ENCODE results near the gene EXOC4.
"Not testable (repeated sequence)": the region's sequence is repeated elsewhere in the genome, so short reads cannot be mapped to it uniquely, and the experiment has no call there.

Gene EXOC4

DNA sequence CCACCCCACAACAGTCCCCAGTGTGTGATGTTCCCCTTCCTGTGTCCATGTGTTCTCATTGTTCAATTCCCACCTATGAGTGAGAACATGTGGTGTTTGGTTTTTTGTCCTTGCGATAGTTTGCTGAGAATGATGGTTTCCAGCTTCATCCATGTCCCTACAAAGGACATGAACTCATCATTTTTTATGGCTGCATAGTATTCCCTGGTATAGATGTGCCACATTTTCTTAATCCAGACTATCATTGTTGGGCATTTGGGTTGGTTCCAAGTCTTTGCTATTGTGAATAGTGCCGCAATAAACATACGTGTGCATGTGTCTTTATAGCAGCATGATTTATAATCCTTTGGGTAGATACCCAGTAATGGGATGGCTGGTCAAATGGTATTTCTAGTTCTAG lies 26.1 kb downstream of the EXOC4 start:
- not testable (repeated sequence) for DNase-seq

DNA sequence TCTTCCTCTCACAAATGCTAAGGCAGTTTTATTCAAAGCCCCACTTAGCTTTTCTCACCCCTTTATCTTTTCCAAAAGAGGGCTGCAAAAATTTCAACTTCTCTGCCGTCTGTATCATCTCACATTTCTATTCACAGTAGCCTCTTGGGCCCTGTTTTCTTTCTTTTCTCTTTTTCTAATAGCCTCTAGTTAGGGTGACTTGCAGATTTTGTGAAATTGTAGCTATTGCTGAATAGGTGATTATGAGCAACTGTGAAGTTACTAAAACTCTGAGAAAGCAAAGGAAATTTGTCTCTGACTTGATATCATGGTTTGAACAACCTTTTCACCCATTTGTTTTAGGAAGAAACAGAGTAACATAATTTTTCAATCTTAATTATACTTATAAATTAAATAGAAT lies 29.2 kb downstream of the EXOC4 start:
- no peak for DNase-seq

DNA sequence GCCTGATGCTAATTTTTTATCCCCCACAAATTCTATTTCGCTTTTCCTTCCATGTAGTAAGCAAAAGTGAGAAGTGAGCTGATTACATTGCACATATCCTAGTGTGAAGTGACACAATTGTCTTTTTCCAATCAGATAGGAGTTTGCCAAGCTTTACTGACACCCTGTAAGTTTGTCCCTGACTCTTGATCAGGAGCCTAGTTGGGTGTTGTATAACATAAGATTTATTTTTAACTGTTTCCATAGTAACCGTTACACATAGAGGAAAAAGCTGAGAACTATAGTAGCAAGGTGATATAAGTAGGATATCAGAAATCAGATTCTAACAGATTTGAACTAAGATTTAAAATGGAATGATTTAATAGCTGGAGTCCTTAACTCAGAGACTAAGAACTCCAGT lies 31.2 kb downstream of the EXOC4 start:
- no peak for DNase-seq

DNA sequence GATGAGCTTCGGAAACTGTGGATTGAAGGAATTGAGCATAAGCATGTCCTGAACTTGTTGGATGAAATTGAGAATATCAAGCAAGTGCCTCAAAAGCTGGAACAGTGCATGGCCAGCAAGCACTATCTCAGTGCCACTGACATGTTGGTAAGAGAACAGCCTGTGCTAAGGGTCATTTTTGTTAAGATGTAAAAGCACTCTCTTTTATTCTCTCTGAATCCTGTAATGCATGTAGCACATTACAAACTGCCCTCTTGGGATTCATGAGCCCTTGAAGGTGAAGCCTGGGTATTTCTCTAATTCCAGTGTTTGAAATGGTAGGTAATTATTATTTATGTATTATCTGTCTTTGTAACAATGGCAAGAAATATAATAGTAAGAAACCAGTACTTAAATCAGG lies 36.1 kb downstream of the EXOC4 start:
- DNase-seq, result no peak

DNA sequence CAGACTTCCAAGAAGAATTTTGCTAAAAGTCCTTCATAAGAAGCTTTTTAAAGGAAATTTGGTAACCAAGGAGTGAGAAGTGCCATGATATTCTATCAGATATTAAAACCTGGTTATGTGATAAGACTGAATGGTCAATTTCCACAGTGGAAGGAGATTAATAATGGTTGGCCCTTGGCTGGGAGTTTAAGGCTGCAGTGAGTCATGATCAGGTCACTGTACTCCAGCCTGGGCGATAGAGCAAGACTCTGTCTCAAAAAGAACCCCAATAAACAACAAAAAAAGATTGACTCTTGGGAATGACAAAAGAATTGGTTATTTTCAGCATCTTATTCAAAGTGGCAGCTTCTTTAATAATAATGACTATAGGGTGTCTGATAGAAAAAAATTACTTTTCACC lies 37.2 kb downstream of the EXOC4 start:
- no peak for DNase-seq

DNA sequence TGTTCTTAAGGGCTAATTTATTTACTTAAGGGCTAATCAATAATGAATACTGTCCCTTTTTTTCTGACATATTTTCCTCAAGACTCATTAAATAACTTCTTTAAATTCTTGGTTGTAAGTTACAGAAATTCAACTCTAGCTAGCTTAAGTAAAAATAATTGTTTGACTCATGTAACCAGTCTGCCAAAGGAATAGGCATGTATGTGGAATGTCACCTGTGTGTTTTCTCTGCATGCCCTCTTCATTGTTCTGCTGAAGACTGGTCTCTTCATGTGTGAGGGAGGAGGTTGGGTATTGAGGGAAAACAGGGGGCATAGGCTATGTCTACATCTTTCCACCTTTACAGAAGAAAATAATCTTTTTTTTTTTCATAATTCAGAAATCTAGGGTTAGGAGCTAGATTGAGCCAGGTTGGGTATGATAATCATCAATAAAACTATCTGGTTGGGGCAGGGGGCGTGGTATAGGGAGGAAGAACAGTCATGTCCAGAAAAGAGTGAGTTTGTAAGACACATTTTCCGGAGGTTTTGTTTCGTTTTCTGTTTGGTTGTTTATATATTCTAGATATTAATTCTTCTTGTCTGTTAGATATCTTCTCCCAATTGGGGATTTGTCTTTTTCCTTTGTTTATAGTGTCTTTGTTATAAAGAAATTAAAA lies 37.9 kb downstream of the EXOC4 start:
- no peak for DNase-seq

DNA sequence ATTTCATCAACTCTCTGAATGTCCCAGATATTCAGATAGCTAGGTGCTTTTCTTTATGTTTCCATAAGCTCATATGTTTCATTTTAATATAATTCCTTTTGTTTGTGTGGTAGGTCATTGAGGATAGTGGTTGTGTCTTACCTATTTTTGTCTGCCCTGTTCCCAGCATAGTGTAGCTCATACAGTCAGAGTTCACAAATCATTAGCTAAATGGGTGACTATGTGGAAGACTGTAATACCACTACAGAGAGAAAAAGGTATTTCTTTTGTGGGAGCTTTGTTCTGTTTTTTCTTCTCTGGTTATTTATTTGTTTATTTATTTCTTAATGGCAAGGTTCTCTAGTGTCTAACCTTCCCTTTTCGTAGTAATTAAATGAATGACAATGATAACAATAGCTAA lies 39.8 kb downstream of the EXOC4 start:
- DNase-seq, result no peak

DNA sequence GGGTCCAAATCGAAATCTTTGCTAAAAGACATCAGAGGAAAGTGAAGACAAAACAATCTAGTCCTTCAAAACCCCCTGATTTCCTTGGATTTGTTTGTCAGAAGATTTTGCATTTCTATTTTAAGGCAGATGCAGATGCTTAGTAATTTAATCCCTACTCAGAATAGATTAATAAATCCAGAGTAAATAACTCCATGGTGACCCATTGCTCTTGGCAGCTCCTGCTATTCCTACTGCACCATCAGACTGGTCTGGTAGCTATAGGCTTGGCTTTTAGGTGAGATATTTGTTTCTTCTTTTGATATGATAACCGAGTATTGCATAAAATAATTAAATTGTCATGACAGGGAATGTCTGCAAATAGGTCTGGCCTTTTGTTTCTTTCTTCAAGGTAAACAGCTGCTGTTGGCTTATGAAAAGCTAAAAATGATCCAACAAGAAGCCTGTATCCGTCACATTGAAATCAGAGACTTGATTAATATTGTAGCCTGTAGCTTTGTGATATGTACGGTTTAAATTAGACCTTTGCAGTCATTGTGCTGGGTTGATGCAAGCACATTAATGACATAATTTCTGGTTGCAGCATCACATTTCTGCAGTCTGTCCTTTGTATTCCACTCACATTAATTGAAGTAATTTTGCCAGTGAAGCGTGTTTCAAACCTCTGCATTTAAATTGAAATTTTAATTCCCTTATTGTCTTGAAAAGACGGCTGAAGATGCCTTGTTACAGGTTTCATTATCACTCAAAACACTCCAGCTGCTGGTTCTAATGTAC lies 40.7 kb downstream of the EXOC4 start:
- no peak for DNase-seq

DNA sequence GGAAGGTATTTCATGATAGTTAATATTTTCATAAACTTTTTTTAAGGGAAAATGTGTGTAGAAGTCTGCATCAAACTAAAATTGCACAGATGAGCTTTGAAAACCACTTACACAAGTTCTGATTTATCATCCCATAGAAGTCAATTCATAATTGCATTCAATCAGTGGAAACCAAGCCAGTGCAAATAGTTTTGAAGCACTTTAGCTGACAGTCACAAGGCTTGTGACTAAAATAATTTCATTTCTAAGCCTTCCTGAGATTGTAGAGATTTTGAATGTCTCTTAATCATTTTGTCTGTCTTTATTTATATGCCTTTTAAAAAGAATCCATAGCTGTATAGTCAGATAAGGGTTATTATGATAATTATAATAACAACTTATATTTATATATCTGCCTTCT lies 41.4 kb downstream of the EXOC4 start:
- DNase-seq, result no peak

DNA sequence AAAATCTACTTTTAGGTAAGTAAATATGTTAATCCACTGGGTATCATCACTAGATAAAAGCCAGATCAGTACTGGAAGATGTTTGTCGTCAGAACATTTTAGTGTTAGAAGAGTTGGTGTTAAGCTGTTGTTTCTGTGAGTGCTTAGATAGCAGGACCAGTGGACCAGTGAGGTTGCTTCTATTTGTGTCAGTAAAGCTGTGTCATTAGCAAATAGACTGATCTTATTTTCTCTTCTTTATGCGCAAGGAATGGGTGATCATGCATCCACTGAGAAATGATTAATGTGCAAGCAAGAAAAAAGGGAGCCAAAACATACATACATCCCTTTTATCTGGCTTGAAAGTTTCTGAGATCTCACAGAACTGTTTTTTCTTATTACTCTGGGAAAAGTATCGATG lies 42.6 kb downstream of the EXOC4 start:
- DNase-seq, result no peak

DNA sequence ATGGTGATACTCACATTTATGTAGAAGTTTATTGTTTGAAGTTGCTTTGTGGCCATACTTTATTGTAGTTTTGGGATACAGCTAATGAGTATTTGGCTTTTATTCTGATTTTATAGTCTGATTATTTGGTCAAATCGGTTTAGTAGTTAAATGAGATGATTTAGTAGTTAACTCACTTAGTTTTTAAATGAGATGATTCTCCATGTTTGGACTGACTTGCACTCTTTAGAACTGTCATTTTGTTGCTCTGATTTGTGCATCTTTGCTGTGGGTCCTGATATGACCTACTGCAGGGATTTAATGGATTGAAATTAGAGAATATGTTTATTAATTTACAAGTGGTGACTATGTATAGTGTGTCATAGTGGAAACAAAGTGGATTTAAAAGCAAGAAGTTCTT lies 44.2 kb downstream of the EXOC4 start:
- DNase-seq, result no peak

DNA sequence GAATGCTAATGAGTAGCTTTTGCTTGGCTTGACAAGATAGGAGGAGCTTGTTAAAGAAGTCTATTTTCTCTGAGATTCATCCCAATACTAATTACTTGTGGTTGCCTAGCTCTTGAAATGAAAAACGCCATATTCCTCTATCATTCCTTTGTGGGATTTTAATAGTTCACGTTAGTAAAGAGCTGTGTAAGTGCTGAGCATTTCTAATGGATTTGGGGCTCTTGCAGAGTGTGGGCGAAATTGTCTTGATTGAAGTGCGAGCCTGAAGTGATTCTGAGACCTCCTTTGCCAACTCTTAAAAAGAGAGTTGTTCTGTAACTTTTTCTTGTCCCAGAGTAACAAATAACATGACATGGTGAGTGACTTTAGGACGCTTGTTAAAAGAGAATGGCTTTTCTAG lies 45.2 kb downstream of the EXOC4 start:
- DNase-seq, result no peak

DNA sequence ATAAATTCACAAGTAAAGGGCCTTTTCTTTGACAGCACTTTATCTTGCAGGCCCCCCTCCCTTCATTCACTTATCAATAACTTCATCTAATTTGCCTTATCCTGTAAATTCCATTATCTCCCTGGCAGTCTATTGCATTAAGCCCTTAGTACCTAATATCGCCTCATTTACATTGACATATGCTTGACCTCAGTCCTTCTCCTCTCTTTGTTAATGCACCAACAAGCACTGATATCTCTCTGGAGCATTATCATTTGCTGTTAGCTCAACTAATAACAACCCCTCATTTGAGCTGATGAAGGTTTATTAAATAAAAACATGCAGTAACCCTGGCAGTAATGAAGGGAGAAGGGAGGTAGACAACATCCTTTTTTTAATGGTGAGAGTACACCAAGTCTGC lies 46.8 kb downstream of the EXOC4 start:
- no peak for DNase-seq

DNA sequence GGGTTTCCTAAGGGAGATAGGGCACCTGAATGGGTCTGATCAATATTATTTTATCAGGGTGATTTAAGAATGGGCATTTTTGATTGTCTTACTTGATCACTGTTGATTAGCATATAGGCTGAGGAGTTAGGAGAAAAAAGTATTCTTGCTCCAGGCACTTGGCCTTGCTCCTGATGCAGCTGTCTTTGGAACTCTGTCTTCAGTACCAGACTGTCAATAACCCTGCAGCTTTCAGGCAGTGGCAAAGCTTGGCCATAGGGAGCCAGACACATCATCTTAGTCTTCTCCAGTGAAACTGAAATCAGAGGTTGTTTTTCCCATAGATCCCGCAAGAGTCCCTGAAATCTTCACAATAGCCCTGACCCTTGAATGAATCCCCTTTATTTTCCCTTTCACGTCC lies 47.2 kb downstream of the EXOC4 start:
- DNase-seq, result no peak

DNA sequence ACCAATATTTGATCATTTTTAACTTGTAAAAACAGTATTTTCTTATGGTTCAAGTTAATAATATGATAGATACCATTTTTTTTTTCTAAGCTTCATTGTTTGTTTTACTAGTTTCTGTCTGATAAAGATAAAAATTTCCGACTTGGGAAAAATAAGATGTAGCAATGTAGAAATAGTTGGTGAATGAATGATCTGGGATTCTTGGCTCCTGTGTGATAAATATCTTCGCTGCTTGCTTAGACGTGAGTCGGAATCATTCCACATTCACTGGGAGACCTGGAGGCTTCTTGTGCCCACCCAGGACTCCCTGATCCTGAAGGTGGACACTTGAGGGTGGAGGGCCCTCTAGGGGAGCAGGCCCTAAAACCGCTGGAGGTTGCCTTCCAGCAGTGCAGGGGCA lies 47.9 kb downstream of the EXOC4 start:
- no peak for DNase-seq

DNA sequence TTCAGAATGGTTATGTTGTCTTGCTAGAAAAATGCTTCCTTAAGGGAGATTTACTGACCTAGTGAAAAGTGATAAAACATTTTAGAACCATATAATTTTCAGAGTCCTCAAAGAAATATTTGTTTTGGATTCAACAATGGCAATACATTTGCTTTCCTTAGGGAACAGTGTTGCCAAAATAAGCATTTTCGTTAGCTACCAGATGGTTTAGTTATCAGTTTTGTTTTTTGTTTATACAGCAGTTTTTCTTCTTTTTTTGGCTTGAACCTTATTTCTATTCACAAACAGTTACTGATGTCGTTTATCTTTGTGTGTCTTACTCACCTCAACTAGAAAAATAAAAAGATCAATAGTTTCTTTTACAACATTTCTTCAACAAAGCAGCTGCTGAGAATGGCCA lies 48.6 kb downstream of the EXOC4 start:
- DNase-seq, result no peak

DNA sequence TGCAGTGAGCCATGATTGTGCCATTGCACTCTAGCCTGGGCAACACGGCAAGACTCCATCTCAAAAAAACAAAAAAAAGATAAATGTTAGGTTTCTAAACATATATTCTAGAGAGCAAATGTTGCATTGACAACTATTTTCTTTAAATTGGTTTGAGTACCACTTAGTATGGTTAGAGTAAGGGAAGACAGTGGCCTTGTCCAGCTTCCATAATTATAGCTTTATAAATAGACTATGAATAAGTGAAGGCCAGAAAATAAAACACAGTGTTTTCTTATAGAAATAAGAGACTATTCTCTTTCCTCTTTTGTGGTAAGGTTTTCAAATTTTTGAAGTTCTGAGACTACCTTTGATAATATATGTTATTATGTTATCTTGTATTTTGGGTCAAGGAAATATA lies 50.5 kb downstream of the EXOC4 start:
- DNase-seq, result no peak

DNA sequence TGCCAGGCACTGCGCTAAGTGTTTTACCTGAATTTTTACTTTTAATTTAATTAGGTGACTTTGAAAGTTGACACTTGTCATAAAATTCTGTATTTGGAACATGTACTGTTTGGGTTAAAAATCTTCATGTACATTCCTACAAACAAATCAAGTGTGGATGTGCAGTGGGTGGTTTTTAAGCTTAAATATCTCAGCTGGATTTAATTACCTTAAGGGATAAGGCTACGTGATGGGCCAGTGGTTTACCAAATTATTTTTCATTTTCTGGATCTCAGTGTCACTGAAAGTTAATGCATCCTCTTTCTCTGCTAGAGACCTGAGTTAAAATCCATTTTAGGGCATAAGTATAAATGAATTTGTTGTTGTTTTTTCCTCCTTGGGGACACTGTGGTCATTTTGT lies 51.1 kb downstream of the EXOC4 start:
- no peak for DNase-seq

DNA sequence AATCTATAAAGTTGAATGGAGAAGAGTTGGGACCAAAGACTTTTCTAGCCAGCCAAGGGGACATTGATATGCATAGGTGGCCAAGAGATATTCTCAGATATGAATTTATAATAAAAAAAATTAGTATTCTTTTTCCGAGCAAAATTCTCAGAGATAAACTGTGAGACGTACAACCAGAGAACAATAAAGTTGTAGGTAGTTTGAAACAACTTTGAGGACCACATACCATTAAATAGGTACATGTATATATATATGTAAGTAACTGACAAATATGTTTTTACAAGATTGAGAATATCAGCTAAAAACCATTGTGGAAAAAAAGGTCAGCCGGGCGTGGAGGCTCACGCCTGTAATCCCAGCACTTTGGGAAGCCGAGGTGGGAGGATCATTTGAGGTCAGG lies 56.5 kb downstream of the EXOC4 start:
- no peak for DNase-seq

DNA sequence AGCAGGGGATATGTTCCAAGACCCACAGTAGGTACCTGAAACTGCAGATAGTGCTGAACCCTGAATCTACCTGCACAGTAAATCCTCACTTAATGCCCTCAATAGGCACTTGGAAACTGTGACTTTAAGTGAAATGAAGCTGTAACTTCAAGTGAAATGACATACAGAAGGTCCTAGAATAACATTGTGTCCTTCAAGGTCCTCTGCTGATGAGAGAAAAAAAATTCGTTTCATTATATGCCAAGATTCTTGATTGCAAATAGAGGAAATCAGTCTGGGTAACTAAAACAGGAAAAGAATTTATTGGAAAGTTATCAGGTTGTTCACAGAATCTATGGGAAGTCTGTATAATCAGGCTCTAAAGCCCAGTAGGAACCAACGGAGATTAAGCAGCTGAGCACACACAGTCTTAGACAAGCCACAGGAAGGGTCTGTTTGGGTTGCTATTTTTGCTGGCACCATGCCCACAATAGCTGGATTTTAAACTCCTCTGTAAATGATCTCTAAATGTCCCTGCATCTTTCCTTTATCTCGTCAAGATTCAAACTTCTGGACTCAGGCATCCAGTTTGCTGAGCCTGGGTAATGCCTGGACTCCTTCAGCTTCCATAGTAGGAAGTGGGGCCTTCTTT lies 57.5 kb downstream of the EXOC4 start:
- DNase-seq, result no peak

DNA sequence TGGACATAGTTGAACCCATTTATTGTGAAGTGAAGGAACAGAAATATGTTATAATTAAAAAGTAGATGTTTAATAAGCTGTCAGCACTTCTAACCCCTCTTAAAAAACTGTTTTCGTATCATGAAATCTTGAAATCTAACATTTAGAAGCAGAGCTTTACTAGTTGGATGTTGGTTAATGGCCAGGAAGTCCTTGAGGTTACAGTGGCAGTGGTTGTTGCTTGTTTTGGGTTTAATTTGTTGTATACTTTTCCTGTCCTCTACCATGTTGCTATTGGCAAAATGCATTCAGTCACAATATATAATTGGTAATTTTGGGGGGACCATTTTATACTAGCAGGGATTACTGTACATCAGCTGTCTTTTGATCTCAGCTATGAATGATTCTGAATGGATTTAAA lies 60.7 kb downstream of the EXOC4 start:
- no peak for DNase-seq

DNA sequence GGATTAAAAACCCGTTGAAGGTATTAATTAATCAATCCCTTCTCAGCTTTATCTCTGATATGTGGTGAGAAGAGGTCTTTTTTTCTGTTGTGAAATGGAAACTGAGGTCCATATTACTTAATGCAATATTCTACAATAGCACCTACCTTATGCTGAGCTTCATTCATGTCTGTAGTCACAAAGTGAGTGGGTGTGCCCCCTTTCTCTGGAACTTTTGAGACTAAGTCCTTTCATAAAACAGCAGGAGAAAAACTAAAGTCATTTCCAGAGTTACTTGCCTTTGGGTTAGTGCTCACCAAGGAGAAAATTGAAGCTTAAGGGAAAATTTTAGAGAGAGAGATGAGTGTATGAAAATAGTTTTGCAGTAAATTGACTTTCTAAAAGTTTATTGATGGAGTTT lies 61.2 kb downstream of the EXOC4 start:
- DNase-seq, result no peak

DNA sequence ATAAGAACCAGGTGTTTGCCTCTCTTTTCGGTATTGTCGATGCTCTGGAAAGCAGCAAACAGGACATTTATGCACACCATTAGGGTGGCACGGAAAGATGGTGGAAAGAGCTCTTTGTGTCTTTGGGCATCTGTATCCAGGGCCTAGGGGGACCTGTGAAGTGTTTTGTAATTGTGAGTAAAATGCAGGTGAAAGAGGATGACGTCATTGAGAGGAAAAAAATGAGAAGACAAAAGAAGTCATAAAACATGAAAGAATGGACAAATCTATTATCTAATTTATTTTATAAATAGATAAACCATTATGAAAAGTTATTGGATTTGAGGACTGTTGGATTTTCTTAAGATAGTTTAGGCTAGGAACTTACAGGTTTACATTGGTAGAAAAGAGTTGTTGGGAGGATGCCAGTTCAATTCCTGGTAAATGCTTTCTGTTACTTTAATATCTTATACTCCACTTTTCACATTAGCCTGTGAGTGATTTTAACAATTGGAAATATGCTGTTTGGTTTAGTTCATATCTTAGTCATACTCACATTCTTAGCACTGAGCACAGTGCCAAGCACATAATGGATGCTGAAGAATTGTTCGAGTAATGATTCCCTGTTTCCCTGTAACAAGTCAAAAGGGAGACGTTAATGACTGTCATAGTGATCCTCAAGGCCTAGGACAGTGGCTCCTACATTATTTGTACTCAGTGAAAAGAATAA lies 62.6 kb downstream of the EXOC4 start:
- no peak for DNase-seq

DNA sequence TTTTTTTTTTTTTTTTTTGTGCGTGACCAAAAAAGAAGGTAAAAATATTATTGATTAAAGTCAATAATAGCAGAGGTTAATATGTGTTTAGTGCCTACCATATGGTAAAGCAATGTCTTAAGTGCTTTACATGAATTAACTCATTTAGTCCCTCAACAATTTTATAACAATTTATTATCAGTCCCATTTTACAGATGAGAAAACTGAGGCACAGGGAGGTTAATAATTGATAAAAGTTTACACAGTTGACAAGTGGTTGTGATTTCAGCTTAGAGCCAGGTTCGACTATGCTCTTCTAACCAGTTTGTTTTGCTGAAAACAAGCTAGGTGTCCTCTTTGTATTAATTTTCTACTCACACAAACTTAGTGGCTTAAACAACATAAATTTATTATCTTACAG lies 67.0 kb downstream of the EXOC4 start:
- DNase-seq, result no peak
